PFSK-1 (cell line): Measurements from ENCODE around the gene C16orf46.

ENCODE experiments used
- POLR2AphosphoS5 ChIP-seq: IDR thresholded peaks from 2 replicates; pipeline ENCODE4 v1.6.1; 2012; ENCODE audit warnings: low read depth, mild to moderate bottlenecking, control low read depth, low read length, moderate library complexity
- SIN3A ChIP-seq: IDR thresholded peaks from 2 replicates; pipeline ENCODE4 v1.6.1; 2012; ENCODE audit warnings: mild to moderate bottlenecking, low read length, moderate library complexity, borderline replicate concordance; ENCODE audit not compliant: insufficient read depth
- TAF1 ChIP-seq: IDR thresholded peaks from 2 replicates; pipeline ENCODE4 v1.6.1; 2012; ENCODE audit warnings: low read length, control low read depth, borderline replicate concordance; ENCODE audit not compliant: insufficient read depth

GRCh38 chr16:81096715-81097208 is 19.7 kb upstream of the C16orf46 start:
- TF ChIP-seq POLR2AphosphoS5 (no peak), SIN3A (no peak), TAF1 (no peak)
